Left ventricle myocardium inferior (tissue), 1 donor: ENCODE measurements around the gene AAK1. TPM values are rescaled to one million over a fixed set of nuclear protein-coding genes. Genes with fewer than 3 reads are reported as not detected.

Source experiments
- DNase-seq: peaks from one replicate; pipeline ENCODE4 v3.0.0-alpha.2; 2020
- H3K27ac ChIP-seq: fragments of 200-600 bp; replicated peaks from 2 replicates; pipeline ENCODE4 v1.8.0; 2021
- H3K27me3 ChIP-seq: fragments of 200-600 bp; 2 replicates; pipeline ENCODE4 v1.8.0; 2021; ENCODE audit warnings: low read depth
- H3K36me3 ChIP-seq: fragments of 200-600 bp; 2 replicates; pipeline ENCODE4 v1.8.0; 2021
- H3K4me1 ChIP-seq: fragments of 200-600 bp; 2 replicates; pipeline ENCODE4 v1.8.0; 2021
- H3K4me3 ChIP-seq: fragments of 200-600 bp; 2 replicates; pipeline ENCODE4 v1.8.0; 2021; ENCODE audit warnings: mild to moderate bottlenecking, moderate library complexity
- H3K9me3 ChIP-seq: fragments of 200-600 bp; replicated peaks from 2 replicates; pipeline ENCODE4 v1.8.0; 2021
- CTCF ChIP-seq: fragments of 200-600 bp; IDR thresholded peaks from 2 replicates; pipeline ENCODE4 v1.8.0; 2021; ENCODE audit warnings: antibody characterized with exemption, mild to moderate bottlenecking, borderline replicate concordance
- intact Hi-C: fragments of 100-400 bp; cut with micrococcal nuclease; formaldehyde crosslinking; loops from one replicate; pipeline ENCODE4 v1.11.0; 2022
- total RNA-seq: library from RNA; stranded (reverse); fragmentation: NEBNext Ultra II Directional; extraction: Animal tissue kit (Norgen Biotek cat#: 25700); gene quantifications from one replicate; pipeline ENCODE4 v1.2.1, GENCODE V29; 2021
- donor health status: DM: no; HTN: yes; CAD: no; lungs with severe emphysema.

AAK1 gene
- total RNA-seq, 1 donor from 2014 or later: 133 TPM

GRCh38 chr2:69524799-69525198, 118.7 kb downstream of the AAK1 start:
- Histone ChIP-seq H3K4me1 (peaks cover 5% of the 10 kb centered on the region), H3K36me3 (peaks cover 90% of the 10 kb centered on the region), H3K27me3 (no peaks in the 10 kb centered on the region), H3K9me3 (no peaks in the 10 kb centered on the region), H3K27ac (no peak overlapping the region), H3K4me3 (no peak overlapping the region)
- intact Hi-C loops: no loop called here
- no peak for TF ChIP-seq CTCF
- no peak for DNase-seq

- DNase-seq: no peak
- H3K9me3 ChIP-seq: no peaks in the 10 kb centered on the region
- no peak overlapping the region for H3K27ac ChIP-seq
- TF ChIP-seq CTCF: no peak
- H3K36me3 ChIP-seq: peaks cover 100% of the 10 kb centered on the region
- no peak overlapping the region for H3K4me3 ChIP-seq
- no peaks in the 10 kb centered on the region for H3K27me3 ChIP-seq
- intact Hi-C loops: no loop called here
- H3K4me1 ChIP-seq: no peaks in the 10 kb centered on the region
These were observed 121.8 kb downstream of the AAK1 start for GRCh38 chr2:69521747-69522146.

- no peak overlapping the region for H3K4me3 ChIP-seq
- H3K27ac ChIP-seq: no peak overlapping the region
- intact Hi-C loops: no loop called here
- no peaks in the 10 kb centered on the region for H3K27me3 ChIP-seq
- TF ChIP-seq CTCF: no peak
- no peaks in the 10 kb centered on the region for H3K9me3 ChIP-seq
- H3K36me3 ChIP-seq: peaks cover 98% of the 10 kb centered on the region
- no peak for DNase-seq
- peaks cover 18% of the 10 kb centered on the region for H3K4me1 ChIP-seq
These were observed 124.7 kb downstream of the AAK1 start for GRCh38 chr2:69518841-69519240.

GRCh38 chr2:69517410-69517809, 126.1 kb downstream of the AAK1 start:
- Histone ChIP-seq H3K36me3 (peaks cover 98% of the 10 kb centered on the region), H3K27me3 (no peaks in the 10 kb centered on the region), H3K4me3 (no peak overlapping the region), H3K27ac (no peak overlapping the region), H3K4me1 (peaks cover 33% of the 10 kb centered on the region), H3K9me3 (no peaks in the 10 kb centered on the region)
- no peak for DNase-seq
- TF ChIP-seq CTCF: no peak
- intact Hi-C loops: no loop called here

GRCh38 chr2:69514819-69515218, 128.7 kb downstream of the AAK1 start:
- peak overlapping the region; percentile 29 for H3K27ac ChIP-seq
- intact Hi-C loops: no loop called here

More at GRCh38 chr2:69514819-69515218, 128.7 kb downstream of the AAK1 start:
- Histone ChIP-seq H3K36me3 (peaks cover 96% of the 10 kb centered on the region), H3K27me3 (no peaks in the 10 kb centered on the region), H3K4me1 (peaks cover 47% of the 10 kb centered on the region), H3K4me3 (no peak overlapping the region), H3K9me3 (peaks cover 3% of the 10 kb centered on the region)
- DNase-seq: no peak
- no peak for TF ChIP-seq CTCF
